AG09319 (cell line): ENCODE measurements around the gene CWC22.
"Not testable (repeated sequence)": the region's sequence is repeated elsewhere in the genome, so short reads cannot be mapped to it uniquely, and the experiment has no call there.

ENCODE experiments used
- DNase-seq: peaks from one replicate; pipeline ENCODE4 v3.0.0-alpha.2; 2010; ENCODE audit warnings: low read depth; ENCODE audit errors: extremely low read depth
- TF ChIP-seq, protein P1 (sequence below): IDR thresholded peaks from 2 replicates; pipeline ENCODE4 v1.5.1; 2011; ENCODE audit warnings: low read depth, mild to moderate bottlenecking, inconsistent platforms, low read length, moderate library complexity

Gene CWC22

GRCh38 chr2:179936654-179937053 is 70.4 kb downstream of the CWC22 start:
- DNase-seq = no peak

DNA sequence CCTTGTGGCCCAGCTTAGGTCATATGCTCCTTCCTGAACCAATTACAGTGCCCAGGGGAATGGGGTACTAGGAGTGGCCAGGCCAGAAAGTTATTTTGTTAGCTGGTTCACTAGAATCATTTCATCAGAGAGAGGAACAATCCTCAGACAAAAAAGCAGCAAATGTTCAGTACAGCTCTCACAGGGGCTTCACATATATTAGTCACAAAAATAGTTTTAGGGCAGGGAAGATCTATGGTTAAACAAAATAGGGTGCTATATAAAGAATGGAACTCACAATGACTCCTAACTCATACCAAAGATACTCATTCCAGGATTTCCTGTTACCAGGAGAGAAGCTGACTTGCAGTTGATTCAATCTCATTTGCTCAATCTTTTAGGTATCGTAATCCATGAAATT is 71.0 kb downstream of the CWC22 start:
- TF ChIP-seq, protein P1, sequence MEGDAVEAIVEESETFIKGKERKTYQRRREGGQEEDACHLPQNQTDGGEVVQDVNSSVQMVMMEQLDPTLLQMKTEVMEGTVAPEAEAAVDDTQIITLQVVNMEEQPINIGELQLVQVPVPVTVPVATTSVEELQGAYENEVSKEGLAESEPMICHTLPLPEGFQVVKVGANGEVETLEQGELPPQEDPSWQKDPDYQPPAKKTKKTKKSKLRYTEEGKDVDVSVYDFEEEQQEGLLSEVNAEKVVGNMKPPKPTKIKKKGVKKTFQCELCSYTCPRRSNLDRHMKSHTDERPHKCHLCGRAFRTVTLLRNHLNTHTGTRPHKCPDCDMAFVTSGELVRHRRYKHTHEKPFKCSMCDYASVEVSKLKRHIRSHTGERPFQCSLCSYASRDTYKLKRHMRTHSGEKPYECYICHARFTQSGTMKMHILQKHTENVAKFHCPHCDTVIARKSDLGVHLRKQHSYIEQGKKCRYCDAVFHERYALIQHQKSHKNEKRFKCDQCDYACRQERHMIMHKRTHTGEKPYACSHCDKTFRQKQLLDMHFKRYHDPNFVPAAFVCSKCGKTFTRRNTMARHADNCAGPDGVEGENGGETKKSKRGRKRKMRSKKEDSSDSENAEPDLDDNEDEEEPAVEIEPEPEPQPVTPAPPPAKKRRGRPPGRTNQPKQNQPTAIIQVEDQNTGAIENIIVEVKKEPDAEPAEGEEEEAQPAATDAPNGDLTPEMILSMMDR = no peak
- DNase-seq = no peak

More at GRCh38 chr2:179936654-179937053, 70.4 kb downstream of the CWC22 start:
- TF ChIP-seq, protein P1 = peak; percentile 22

DNA sequence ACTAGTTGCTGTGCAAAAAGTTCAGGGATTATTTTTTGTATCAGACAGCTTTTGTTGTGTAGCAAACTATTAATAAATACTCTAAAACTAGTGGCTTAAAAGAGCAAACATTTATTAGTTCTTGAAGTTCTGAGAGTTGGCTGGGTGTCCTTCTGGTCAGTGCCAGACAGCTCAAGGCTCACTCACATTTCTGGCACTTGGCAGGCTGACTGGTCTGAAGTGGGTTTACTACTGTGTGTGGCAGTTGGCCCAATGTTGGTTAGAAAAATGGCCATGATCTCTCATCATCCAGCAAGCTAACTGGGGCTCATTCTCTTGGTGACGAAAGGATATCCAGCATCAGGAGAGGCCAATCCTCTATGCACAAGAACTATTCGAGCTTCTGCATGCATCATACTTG is 74.3 kb downstream of the CWC22 start:
- DNase-seq = no peak
- TF ChIP-seq, protein P1 = no peak

- TF ChIP-seq, protein P1 = no peak
- no peak for DNase-seq
Observed at GRCh38 chr2:179931502-179931901, 75.6 kb downstream of the CWC22 start.

DNA sequence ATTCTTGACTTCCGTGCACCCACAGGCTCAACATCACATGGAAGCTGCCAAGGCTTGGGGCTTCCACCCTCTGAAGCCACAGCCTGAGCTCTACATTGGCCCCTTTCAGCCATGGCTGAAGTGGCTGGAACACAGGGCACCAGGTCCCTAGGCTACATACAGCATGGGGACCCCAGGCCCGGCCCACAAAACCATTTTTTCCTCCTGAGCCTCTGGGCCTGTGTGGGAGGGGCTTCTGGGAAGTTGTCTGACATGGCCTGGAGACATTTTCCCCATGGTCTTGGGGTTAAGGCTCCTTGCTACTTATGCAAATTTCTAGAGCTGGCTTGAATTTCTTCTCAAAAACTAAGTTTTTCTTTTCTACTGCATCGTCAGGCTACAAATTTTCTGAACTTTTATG is 77.1 kb downstream of the CWC22 start:
- DNase-seq = not testable (repeated sequence)

GRCh38 chr2:179927041-179927440 is 80.1 kb downstream of the CWC22 start:
- TF ChIP-seq, protein P1 = no peak
- DNase-seq = no peak

DNA sequence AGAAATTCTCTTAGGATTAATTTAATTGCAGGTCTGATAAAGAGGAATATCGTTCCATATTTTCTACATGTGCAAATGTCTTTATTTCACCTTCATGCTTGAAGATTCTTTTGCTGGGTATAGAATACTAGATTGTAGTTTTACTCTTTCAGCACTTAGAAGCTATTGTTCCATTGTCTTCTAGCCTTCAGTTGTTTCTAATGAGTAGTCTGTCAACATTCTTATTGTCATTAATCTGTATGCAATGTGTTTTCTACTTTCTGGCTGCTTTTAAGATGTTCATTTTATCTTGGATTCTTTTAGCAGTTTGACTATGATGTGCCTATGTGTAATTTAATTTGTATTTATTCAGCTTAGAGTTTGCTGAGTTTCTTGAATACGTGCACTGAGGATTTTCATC is 81.4 kb downstream of the CWC22 start:
- TF ChIP-seq, protein P1 = no peak
- no peak for DNase-seq

DNA sequence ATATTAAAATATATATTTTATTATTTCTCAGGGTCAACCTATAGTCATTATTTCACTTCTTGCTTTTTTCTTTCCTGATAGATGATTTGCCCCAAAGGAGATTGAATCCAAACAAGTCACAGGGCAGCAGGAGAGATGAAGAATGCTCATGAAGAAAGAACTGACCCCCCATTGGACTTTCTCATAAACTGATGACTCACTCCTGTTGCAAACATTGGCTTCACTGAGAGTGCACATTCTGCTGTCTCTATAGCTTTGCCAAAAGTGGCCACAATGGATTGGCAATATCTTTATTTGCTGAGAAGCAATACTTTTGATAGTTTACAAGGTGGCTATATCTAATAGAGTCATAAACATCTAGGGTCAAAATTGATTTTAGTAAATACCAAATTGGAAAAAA is 89.8 kb downstream of the CWC22 start:
- peak; percentile 11 for DNase-seq
- TF ChIP-seq, protein P1 = no peak
